Measurements from ENCODE around the gene TSFM. TPM values are rescaled to one million over a fixed set of nuclear protein-coding genes. Genes with fewer than 3 reads are reported as not detected.
A peak's percentile ranks its signal among the peaks of the same experiment; 100 is the strongest.

TSFM gene
- total and polyA plus RNA-seq, 4 donors: 14.6 to 60.5 (median 38.2) TPM

GRCh38 chr12:57803319-57803893 is 20.8 kb downstream of the TSFM start:
- 58% methylated on average over 9 of the region's 9 CpGs for WGBS
- H3K36me3 ChIP-seq (ENCODE audit: control insufficient read depth in 4 of 4, insufficient read depth in 3 of 4, low read depth in 1 of 4, low read length in 3 of 4): peaks cover 4 to 62% (median 45%) of the 10 kb centered on the region in 4 donors
- H3K27ac ChIP-seq (ENCODE audit: low read depth in 1 of 2, low read length in 2 of 2): no peak overlapping the region
- H3K27me3 ChIP-seq (ENCODE audit: control insufficient read depth in 4 of 4, insufficient read depth in 4 of 4, low read length in 3 of 4): no peaks in the 10 kb centered on the region
- no peak overlapping the region for H3K9ac ChIP-seq (ENCODE audit: low read depth in 1 of 2, low read length in 2 of 2)
- TF ChIP-seq NR2F2 (IDR thresholded peaks at IDR 0.05) (no peak), CTCF (IDR thresholded peaks at IDR 0.05; ENCODE audit: low read depth, low read length, missing input control) (peak; percentile 78), HNF4G (IDR thresholded peaks at IDR 0.05) (no peak), TAF1 (conservative IDR thresholded peaks at IDR 0.05) (no peak), RAD21 (IDR thresholded peaks at IDR 0.05) (peak; percentile 82 to 91), YY1 (IDR thresholded peaks at IDR 0.05) (no peak), REST (IDR thresholded peaks at IDR 0.05) (no peak)
- no peaks in the 10 kb centered on the region for H3K4me1 ChIP-seq (ENCODE audit: control insufficient read depth in 4 of 4, insufficient read depth in 4 of 4, low read length in 3 of 4)
- no peak overlapping the region for H3K4me3 ChIP-seq (ENCODE audit: low read depth in 1 of 3, low read length in 3 of 3)
- no peak for DNase-seq (ENCODE audit: low spot score)
- no peaks in the 10 kb centered on the region for H3K9me3 ChIP-seq (ENCODE audit: control insufficient read depth in 4 of 4, low read length in 3 of 4)

- DNase-seq (ENCODE audit: low spot score): no peak
- Histone ChIP-seq H3K27me3 (ENCODE audit: control insufficient read depth in 4 of 4, insufficient read depth in 4 of 4, low read length in 3 of 4) (no peaks in the 10 kb centered on the region), H3K36me3 (ENCODE audit: control insufficient read depth in 4 of 4, insufficient read depth in 3 of 4, low read depth in 1 of 4, low read length in 3 of 4) (peaks cover 5 to 64% (median 55%) of the 10 kb centered on the region in 4 donors), H3K9ac (ENCODE audit: low read depth in 1 of 2, low read length in 2 of 2) (no peak overlapping the region), H3K27ac (ENCODE audit: low read depth in 1 of 2, low read length in 2 of 2) (no peak overlapping the region), H3K4me1 (ENCODE audit: control insufficient read depth in 4 of 4, insufficient read depth in 4 of 4, low read length in 3 of 4) (no peaks in the 10 kb centered on the region), H3K9me3 (ENCODE audit: control insufficient read depth in 4 of 4, low read length in 3 of 4) (no peaks in the 10 kb centered on the region), H3K4me3 (ENCODE audit: low read depth in 1 of 3, low read length in 3 of 3) (no peak overlapping the region)
- TF ChIP-seq SP1 (IDR thresholded peaks at IDR 0.05): no peak
- TF ChIP-seq HNF4G (IDR thresholded peaks at IDR 0.05): no peak
- no peak for TF ChIP-seq RXRA (IDR thresholded peaks at IDR 0.05)
- TF ChIP-seq NR2F2 (IDR thresholded peaks at IDR 0.05): no peak
- no peak for TF ChIP-seq MAX (IDR thresholded peaks at IDR 0.05)
- TF ChIP-seq FOXA2 (IDR thresholded peaks at IDR 0.05): no peak
- no peak for TF ChIP-seq TAF1 (conservative IDR thresholded peaks at IDR 0.05)
- TF ChIP-seq ATF3 (IDR thresholded peaks at IDR 0.05): no peak
- TF ChIP-seq GABPA (IDR thresholded peaks at IDR 0.05 in 1 of 2, conservative IDR thresholded peaks at IDR 0.05 in 1 of 2): no peak
- no peak for TF ChIP-seq FOXA1 (IDR thresholded peaks at IDR 0.05)
- TF ChIP-seq HNF4A (conservative IDR thresholded peaks at IDR 0.05): no peak
- no peak for TF ChIP-seq REST (IDR thresholded peaks at IDR 0.05)
- no peak for TF ChIP-seq YY1 (IDR thresholded peaks at IDR 0.05)
- no peak for TF ChIP-seq CTCF (IDR thresholded peaks at IDR 0.05; ENCODE audit: low read depth, low read length, missing input control)
- TF ChIP-seq RAD21 (IDR thresholded peaks at IDR 0.05): no peak
- TF ChIP-seq JUND (IDR thresholded peaks at IDR 0.05): no peak
- 99% methylated on average over 3 of the region's 3 CpGs for WGBS
These were observed 24.1 kb downstream of the TSFM start for GRCh38 chr12:57806677-57807076.

All from liver (tissue), 9 donors.